Kasumi-1 (cell line): ENCODE measurements around the gene DDR2.

Experiments
- DNase-seq, 2 experiments: peaks; one replicate each; lab custom pipeline; 2025; lab: John Stamatoyannopoulos, UW

The DDR2 gene

DNA sequence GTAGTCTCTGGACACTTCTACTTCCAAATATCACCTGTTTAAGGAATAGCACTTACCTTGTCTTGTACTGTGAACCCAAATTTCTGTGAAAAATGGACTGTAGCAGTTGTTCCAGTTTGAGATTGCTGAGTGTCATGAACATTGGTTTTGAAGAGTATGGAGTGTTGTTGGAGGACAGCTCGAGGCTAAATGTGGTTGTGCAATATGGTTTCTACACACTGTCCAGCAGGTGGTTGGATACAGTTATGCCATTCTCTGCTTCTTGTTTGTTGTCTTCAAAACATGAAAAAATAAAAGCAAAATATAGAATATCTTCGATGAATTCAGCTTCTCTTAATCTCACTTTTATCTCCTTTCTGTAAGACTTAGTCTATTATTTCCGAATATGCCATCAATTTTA, 67.1 kb downstream of the DDR2 start:
- DNase-seq: no peak

DNA sequence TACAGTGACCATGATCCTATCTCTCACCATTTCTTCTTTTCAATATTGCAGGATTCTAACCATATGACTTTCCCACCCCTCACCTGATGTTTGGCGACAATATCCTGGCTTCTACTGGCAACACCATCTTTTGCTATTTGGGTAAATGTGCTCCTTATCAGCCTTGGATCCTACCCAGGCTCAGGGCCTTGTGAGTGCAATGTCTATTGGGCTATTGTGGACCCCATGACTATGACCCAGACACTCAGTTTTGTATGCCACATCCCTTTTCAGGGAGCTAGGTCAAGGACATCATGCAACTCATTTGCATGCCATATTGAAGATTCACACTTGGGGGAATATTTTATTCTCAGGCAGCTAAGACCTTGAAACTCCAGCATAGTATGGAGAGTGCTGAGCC, 67.9 kb downstream of the DDR2 start:
- no peak for DNase-seq

DNA sequence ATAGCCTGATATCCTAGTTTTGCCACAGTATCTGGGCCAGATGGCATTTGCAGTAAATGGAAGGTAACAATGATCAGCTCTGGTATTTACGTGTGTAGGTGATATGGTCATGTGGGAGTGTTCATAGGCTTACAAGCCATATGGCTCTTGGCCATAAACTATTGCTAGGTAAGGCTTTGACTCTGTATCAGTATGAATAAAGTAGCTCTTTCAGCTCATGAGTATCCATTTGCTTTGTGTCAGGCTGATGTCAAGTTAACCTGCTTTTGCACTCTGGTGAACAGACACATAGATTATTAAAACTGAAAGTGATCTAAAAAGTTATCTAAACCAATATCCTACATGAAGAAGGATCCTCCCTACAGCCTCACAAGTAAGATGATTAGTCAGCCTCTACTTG, 69.0 kb downstream of the DDR2 start:
- no peak for DNase-seq

- no peak for DNase-seq
These were observed 70.4 kb downstream of the DDR2 start for GRCh38 chr1:162702628-162703027.

DNA sequence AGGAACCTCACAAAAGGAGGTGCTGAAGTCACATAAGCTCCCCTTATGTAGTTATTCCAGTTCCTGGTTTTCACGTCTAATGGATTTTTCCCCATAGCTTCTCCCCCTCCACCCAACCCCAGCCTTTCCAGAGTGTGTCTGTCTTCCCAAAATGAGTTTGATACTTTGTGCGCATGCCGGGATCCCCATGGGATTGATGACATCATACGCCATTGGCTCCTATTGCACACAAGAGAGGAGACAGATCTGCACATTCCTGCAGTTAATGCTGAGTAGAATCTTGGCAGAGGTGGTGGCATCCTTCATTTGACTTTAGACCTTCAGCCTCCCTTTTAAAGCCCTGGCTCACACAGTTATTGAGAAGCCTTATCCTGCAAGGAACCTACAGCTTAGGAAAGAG, 71.4 kb downstream of the DDR2 start:
- no peak for DNase-seq

DNA sequence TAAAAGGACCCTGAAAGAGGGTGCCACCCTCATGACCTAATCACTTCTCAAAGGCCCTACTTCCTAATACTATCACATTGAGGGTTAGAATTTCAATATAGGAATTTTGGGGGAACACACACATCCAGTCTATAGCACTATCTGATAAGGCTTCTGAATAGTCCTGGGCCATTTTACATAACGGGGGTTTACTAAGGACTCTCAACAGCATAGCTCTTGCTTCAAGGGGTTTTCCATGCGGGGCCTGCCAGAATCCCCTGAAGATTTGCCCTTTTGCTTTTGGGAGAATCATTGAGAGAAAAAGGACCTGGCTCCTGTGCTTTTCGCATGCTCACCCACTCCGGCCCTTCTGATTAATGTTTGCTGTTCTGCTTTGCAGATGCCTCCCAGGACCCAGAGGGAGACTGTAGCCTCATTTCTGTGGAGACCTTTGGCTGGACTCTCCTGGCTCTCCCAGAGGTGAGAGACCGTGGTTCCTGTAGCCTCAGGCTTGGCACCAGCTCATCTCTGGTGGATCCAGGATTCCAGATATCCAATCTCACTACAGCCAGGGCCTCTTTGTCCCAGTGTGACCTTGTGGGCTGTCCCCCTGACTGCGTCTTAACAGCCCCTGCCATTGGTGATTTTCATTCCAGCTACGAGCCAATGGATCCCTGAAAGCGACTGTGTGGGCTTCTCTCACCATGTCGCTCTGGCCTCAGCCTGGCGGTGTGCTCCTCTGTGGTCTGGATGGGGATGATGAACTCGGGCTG, 72.6 kb downstream of the DDR2 start:
- no peak for DNase-seq

DNA sequence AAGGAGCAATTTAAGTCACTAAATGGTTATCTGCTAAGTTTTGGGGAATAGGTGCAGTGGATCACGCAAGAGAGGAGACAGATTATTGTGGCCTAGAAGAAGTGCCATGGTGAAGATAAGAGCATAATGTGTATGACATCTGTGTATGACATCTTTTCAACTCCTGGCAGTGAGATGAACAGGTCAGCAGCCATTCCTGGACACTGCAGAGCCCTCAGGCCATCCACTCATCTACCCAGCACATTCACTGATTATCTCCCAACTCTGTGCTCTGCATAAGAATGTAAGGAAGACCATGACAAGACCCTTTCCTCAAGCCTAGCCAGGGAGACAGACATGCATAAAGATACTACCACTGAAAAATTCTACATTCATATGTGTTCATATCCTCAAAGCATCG, 73.7 kb downstream of the DDR2 start:
- DNase-seq: no peak

GRCh38 chr1:162706606-162707005, 74.3 kb downstream of the DDR2 start:
- DNase-seq: no peak

DNA sequence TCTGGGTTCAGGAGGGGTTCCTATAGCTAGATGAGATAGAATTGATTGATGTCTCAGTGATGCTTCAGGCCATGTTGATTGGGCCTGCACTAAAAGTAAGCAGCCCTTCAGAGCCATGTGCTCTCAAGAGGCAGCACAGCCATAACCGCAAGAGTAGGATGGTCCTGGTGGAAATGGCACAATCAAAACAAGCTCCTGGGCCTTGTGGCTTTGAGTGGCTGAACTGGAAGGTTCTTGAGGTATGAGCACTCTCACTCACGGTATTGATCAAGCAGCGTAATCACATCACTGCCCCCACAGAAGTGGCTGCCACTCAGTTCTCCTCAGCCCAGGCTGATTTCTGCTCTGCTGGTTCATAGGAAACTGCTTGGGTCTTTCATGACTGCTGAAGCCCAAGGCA, 76.0 kb downstream of the DDR2 start:
- no peak for DNase-seq

GRCh38 chr1:162709132-162709860, 77.0 kb downstream of the DDR2 start:
- DNase-seq: no peak

GRCh38 chr1:162709870-162710269, 77.6 kb downstream of the DDR2 start:
- no peak for DNase-seq

GRCh38 chr1:162710345-162710744, 78.1 kb downstream of the DDR2 start:
- DNase-seq: no peak

- DNase-seq: no peak
These were observed 78.7 kb downstream of the DDR2 start for GRCh38 chr1:162710780-162711465.

- no peak for DNase-seq
These were observed 80.2 kb downstream of the DDR2 start for GRCh38 chr1:162712317-162713029.

- no peak for DNase-seq
These were observed 83.9 kb downstream of the DDR2 start for GRCh38 chr1:162716123-162716522.

GRCh38 chr1:162716552-162716951, 84.3 kb downstream of the DDR2 start:
- no peak for DNase-seq

DNA sequence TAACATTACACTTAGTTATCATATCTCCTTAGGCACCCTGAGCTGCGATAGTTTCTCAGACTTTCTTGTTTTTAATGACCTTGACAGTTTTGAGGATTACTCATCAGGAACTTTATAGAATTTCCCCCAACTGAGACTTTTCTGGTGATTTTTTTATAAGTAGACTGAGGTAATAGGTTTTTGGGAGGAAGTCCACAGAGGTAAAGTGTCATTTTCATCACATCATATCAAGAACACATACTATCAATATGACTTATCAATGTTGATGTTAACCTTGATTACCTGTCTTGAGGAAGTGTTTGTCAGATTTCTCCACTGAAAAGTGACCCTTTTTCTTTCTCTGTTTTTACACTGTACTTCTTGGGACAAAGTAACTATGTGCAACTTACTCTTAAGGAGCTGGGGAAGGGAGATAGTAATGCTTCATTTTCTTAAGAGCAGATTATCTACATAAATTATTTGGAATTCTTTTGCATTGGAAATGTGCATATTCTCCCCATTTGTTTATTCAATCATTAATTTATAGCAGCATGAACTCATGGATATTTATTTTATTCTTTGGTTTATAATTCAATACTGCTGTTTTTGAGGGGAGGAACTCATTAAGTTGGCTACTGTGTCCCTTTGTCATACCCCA, 85.4 kb downstream of the DDR2 start:
- DNase-seq: no peak

GRCh38 chr1:162719678-162720077, 87.4 kb downstream of the DDR2 start:
- no peak for DNase-seq

DNA sequence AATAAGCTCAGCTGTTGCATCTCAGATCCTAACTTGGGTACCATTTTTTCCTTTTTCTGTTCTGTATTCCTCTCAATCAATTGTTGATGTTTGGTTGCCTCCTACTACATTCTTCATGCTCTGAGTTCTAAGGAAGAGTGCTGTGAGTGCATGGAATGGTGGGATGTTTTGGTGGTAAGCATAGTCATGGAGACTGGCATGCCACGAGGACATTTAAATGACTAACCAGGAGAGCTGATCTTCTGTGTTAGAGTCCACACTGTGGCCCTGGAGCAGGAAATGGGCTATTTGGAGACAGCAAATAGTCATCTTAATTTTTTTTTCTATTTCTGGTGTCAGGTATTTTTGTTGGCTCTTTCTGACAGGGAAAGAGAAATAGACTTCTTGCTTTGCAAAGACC, 88.7 kb downstream of the DDR2 start:
- DNase-seq: no peak

DNA sequence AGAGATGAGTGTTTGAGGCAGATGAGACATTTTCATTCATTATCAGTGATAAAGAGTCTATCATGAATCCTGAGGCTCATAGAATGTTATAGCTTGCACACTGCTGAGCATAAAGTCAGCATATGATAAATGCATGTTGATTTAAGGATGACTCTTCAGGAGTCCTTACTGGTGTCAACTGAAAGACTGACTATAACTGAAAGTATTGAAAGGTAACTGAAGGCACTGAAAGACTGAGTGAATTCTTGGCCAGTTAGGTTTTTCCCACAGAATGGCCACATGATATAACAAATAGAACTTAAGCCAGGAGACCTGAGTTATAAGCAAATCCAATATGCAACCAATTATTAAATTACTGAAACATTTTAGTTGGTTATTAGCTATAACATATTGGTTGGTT, 89.2 kb downstream of the DDR2 start:
- DNase-seq: no peak

GRCh38 chr1:162722036-162722435, 89.8 kb downstream of the DDR2 start:
- no peak for DNase-seq

DNA sequence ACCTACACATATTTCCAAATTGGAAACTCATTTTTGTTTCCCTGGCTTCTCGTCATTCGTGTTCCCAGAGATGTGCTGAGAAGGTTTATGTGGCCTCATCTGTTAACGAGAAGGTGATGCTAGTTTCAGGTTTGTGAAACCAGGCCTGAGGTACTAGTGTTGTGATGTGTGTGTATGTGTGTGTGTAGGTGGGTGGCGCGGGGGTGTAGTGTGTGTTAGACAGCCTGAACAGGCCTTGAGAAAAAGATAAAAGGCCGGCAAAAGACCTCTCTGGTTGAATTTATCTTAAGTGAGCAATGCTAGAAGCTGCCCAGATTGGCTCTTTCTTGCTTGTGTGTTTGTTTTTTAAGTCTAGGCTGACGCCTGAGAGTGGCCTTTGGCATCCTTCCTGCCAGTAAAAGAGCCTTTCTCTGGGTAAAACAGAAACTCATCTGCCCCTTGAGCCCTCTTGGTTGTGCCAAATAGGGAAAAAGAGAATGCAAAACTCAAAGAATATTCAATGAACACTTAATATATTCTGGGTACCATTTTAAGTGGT, 92.4 kb downstream of the DDR2 start:
- DNase-seq: no peak
